Right forelimb (tissue), 1 donor: ENCODE data around the gene RAP1GAP.

ENCODE experiments used
- DNase-seq: peaks from one replicate; pipeline ENCODE4 v3.0.0-alpha.2; 2018

Gene RAP1GAP

GRCh38 chr1:21607549-21608529, 61.3 kb downstream of the RAP1GAP start:
- DNase-seq = peak; percentile 80

- no peak for DNase-seq
Observed at GRCh38 chr1:21605964-21606705, 63.0 kb downstream of the RAP1GAP start.

GRCh38 chr1:21605012-21605715, 64.0 kb downstream of the RAP1GAP start:
- no peak for DNase-seq

GRCh38 chr1:21604208-21604957, 64.8 kb downstream of the RAP1GAP start:
- DNase-seq = no peak

- DNase-seq = no peak
Observed at GRCh38 chr1:21603177-21604138, 65.7 kb downstream of the RAP1GAP start.

- DNase-seq = no peak
Observed at GRCh38 chr1:21601278-21602048, 67.7 kb downstream of the RAP1GAP start.

GRCh38 chr1:21599402-21599801, 69.8 kb downstream of the RAP1GAP start:
- DNase-seq = no peak

GRCh38 chr1:21598904-21599303, 70.3 kb downstream of the RAP1GAP start:
- DNase-seq = no peak

- no peak for DNase-seq
Observed at GRCh38 chr1:21598417-21598816, 70.7 kb downstream of the RAP1GAP start.

- DNase-seq = no peak
Observed at GRCh38 chr1:21597753-21598152, 71.4 kb downstream of the RAP1GAP start.

- no peak for DNase-seq
Observed at GRCh38 chr1:21596628-21597027, 72.5 kb downstream of the RAP1GAP start.

GRCh38 chr1:21596174-21596573, 73.0 kb downstream of the RAP1GAP start:
- DNase-seq = no peak

- peak; percentile 71 for DNase-seq
Observed at GRCh38 chr1:21594935-21595897, 73.9 kb downstream of the RAP1GAP start.

- no peak for DNase-seq
Observed at GRCh38 chr1:21594501-21594900, 74.7 kb downstream of the RAP1GAP start.

- DNase-seq = no peak
Observed at GRCh38 chr1:21593231-21593630, 75.9 kb downstream of the RAP1GAP start.

- no peak for DNase-seq
Observed at GRCh38 chr1:21592086-21592865, 76.9 kb downstream of the RAP1GAP start.

GRCh38 chr1:21590934-21591333, 78.2 kb downstream of the RAP1GAP start:
- no peak for DNase-seq
